SIG-M5 treated with dmso at 0.1 percent for 504 hours (cell line): ENCODE data around the gene HIF1A.
"Not testable (repeated sequence)": the region's sequence is repeated elsewhere in the genome, so short reads cannot be mapped to it uniquely, and the experiment has no call there.

Source experiments
- DNase-seq: peaks from one replicate; lab custom pipeline; 2025; ENCODE audit not compliant: unreplicated experiment; lab: John Stamatoyannopoulos, UW

HIF1A gene

DNA sequence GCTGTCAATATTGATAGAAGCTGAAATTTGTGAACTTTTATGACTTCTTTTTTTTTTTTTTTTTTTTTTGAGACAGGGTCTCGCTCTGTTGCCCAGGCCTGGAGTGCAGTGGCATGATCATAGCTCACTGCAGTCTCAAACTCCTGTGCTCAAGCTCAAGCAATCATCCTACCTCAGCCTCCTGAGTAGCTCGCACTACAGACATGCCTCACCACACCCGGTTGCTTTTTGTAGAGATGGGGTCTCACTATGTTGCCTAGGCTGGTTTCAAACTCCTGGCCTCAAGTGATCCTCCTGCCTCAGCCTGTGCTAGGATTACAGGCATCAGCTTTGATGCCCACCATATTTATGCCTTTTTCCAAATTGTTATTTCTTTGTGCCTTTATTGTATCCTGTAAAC lies 51.0 kb downstream of the HIF1A start:
- not testable (repeated sequence) for DNase-seq

DNA sequence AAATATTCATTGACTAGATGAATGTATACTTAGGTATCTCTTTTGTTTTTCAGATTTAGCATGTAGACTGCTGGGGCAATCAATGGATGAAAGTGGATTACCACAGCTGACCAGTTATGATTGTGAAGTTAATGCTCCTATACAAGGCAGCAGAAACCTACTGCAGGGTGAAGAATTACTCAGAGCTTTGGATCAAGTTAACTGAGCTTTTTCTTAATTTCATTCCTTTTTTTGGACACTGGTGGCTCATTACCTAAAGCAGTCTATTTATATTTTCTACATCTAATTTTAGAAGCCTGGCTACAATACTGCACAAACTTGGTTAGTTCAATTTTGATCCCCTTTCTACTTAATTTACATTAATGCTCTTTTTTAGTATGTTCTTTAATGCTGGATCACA lies 51.6 kb downstream of the HIF1A start:
- no peak for DNase-seq

DNA sequence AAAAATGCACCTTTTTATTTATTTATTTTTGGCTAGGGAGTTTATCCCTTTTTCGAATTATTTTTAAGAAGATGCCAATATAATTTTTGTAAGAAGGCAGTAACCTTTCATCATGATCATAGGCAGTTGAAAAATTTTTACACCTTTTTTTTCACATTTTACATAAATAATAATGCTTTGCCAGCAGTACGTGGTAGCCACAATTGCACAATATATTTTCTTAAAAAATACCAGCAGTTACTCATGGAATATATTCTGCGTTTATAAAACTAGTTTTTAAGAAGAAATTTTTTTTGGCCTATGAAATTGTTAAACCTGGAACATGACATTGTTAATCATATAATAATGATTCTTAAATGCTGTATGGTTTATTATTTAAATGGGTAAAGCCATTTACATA lies 52.0 kb downstream of the HIF1A start:
- DNase-seq = no peak

DNA sequence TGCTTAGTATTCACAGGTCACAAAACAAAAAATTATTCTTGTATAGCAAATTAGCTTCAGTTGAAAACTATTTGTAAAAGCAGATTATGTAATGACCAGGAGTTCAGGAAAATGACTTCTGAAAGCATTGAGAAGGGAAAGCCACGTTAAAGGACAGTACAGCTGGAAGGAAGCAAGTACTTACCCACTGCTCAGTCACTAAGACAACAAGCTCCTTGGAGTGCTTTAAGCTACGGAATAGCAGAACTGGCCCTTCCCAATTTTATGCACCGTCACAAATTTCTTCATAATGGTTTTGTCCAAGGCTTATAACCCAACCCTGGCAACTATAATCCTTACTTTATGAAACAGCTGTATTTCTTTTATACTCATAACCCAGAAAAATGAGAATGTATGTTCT lies 54.0 kb downstream of the HIF1A start:
- peak; percentile 52 for DNase-seq

DNA sequence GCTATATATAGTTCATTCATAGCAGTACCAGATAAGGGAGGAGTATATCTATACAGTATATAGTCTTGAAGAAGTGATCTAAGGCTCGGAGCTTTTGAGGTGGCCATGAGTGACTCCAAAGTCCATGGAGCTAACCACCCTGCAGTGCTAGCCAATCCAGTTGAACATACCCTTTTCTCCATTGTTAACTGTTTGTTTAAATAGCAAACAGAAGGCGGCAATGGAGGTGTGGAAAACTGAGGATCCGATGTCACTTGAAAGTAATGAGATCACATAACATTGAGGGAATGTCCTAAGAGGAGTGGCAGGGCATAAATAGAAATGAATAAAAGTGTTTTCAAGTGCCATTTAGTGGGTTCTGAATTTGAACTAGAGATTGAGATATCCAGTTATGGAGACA lies 54.6 kb downstream of the HIF1A start:
- DNase-seq = no peak

DNA sequence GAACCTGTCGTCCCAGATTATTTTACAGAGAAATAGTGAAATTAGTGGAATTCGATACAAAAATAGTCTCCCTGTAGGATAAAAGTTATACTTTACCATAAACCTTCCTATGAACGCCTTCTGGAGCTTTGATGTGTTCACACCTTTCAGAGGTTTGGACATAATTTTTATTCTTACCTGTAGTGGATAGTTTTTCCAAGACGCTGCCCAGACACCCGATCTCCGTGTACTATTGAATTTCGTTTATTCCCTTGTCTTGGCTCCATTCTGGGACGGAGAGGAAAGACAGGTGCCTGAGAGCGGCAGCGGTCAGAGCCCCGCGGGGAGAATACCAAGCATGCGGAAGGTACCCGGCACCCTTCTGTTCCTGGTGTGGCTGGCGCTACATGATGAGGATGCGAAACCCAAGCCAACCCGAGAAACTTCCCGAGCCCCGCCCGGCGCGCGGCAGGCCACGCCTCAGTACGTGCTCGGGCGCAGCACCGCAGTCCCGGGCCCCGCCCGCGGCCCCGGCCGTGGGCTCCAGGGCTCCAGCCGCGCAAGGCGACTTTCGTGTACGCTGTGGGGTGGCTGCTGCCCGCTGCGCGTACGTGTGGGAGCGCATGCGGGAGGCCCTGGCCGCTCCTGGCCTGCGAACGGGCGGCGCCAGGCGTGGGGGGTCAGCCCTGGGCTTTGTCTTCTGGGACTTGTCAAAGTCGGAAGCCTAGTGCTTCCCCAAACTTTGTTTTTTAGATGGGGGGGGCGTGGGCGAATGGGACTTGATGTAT lies 55.6 kb downstream of the HIF1A start:
- peak; percentile 92 for DNase-seq

DNA sequence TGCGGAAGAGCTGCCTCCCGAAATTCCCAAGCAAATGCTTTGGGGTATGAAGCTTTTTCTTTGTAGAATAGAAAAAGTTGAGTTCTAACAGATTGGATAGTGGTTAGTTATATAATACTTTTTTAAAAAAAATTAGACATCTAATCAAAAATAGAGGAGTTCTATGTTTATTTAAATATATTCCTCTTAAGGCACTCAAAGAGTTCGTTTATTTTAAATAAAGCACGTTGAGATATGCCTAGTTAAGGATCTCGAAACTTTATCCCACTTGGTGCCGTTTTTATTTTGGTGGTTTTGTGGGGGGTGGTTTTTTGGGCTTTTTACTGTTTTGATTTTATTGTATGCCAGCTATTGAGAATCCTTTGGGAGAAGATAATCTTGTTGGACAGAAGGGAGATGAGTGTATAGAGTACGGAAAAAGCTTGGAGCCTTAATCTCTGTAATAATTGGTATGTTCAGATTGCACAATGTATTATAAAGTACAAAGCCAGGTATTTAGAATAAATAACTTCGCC lies 56.2 kb downstream of the HIF1A start:
- no peak for DNase-seq

DNA sequence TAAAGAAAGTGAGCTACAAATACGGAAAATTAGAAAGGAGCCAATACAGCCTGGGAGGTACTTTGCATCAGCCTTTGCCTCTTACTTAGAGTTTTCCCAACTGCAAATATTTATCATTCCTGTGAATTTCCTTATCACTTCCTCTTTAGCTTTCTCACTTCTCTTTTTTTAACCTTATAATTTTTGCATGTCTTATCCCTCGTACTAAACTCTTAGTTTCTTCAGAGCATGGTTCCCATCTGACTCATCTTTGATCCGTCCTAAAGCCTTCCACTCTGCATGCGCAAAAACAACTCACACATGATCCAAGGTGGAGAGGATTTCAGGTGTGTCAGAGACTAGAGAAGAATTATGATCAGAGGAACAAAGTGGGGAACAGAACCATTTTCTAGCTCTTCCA lies 57.3 kb downstream of the HIF1A start:
- peak; percentile 84 for DNase-seq

DNA sequence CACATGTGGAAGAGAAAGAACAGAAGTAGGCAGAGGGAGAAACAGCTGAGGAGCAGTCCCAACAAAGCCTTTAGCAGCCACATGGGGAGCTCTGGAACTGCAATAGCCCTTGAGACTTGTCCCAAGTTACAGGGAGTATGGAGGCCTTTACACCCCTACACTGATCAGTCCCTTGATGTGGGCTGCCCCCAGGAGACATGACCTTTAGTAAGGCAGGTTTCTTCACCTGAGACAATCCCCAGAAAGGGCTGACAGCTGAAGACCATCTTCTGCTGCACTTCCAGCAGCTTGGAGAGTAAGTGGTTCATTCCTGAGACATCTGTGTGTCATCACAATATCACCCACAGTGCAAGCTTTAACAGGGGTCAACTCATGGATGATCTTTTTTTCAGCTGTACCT lies 58.3 kb downstream of the HIF1A start:
- peak; percentile 26 for DNase-seq

DNA sequence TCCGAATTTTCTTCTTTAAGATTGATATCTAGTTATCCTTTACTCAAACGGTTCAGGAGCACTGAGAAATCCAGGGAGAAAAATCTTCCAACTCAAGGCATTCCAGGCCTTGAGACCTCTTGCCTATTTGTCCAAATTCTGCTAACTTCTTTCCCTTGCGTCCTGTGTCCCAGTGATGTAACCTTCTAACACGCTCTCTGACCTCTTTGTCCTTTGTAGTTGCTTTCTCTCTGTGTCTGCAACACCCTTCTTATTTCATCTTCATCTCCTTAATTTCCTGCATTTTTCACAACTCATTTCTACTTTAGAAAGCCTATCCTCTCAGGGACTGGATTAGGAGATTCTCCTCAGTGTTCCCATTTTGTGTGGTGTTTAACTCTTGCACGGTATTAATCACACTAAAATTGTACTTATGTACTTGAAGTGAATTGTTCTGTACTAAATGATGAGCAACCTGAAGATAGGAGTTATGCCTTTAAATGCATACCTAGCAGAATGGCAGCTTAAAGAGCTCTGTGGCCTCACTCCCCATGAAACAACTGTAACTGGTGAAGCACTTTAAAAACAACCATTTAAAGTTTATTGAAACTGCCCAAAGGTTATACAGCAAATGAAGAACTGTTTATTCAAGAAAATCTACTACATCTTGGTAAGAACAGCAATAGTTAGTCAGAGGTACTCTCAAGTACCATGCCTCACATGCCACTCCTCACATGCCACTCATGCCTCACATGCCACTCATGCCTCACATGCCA lies 59.5 kb downstream of the HIF1A start:
- no peak for DNase-seq

DNA sequence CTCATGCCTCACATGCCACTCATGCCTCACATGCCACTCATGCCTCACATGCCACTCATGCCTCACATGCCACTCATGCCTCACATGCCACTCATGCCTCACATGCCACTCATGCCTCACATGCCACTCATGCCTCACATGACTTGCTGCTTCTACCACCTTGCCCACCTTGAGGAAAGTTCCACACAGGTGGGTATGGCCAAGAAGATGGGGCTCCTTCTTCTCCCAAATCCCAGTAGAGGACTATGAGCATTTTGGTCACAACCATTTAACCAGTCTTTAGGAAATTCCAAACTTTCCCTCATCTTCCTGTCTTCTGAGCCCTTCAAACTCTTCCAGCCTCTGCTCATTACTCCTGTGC lies 60.0 kb downstream of the HIF1A start:
- not testable (repeated sequence) for DNase-seq

DNA sequence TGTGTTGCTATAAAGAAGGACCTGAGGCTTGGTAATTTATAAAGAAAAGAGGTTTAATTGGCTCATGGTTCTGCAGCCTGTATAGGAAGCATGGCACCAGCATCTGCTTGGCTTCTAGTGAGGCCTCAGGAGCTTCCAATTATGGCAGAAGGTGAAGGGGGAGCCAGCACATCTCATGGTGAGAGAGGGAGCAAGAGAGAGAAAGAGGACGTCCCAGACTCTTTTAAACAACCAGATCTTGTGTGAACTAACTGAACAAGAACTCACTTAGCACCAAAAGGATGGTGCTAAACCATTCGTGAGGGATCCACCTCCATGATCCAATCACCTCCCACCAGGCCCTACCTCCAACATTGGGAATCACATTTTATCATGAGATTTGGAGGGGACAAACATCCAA lies 60.8 kb downstream of the HIF1A start:
- no peak for DNase-seq

DNA sequence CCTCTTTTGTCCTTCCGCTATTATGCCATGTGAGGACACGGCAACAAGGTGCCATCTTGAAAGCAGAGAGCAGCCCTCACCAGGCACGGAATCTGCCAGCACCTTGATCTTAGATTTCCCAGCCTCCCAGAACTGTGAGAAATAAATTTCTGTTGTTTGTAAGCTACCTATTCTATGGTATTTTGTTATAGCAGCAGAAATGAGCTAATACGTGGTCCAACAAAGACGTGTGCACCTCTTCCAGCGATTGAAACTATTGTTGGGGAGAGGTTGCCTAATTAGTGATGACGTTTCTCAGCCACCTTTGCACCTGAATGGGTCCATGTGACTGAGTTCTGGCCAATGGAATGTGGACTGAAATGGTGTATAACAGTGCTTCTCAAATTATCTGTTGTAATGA lies 64.6 kb downstream of the HIF1A start:
- DNase-seq = no peak

DNA sequence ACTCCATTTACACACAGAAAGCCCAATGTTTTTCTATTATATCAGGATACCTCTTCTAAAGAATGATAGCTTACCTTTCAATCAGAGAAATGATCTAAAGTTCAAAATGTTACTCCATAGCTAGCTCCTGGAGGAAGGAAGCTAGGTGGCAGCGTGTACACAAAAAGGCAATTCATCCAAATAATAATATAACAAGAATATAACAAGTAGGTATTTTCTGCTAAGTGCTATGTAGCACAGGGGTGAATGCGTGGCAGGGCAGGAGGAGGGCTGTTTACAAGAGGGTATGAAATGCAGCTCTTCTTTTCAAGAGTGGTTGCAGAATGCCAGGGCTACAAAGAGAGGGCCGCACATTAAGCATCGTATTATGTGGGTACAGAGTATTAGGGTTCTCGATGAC lies 66.2 kb downstream of the HIF1A start:
- no peak for DNase-seq

DNA sequence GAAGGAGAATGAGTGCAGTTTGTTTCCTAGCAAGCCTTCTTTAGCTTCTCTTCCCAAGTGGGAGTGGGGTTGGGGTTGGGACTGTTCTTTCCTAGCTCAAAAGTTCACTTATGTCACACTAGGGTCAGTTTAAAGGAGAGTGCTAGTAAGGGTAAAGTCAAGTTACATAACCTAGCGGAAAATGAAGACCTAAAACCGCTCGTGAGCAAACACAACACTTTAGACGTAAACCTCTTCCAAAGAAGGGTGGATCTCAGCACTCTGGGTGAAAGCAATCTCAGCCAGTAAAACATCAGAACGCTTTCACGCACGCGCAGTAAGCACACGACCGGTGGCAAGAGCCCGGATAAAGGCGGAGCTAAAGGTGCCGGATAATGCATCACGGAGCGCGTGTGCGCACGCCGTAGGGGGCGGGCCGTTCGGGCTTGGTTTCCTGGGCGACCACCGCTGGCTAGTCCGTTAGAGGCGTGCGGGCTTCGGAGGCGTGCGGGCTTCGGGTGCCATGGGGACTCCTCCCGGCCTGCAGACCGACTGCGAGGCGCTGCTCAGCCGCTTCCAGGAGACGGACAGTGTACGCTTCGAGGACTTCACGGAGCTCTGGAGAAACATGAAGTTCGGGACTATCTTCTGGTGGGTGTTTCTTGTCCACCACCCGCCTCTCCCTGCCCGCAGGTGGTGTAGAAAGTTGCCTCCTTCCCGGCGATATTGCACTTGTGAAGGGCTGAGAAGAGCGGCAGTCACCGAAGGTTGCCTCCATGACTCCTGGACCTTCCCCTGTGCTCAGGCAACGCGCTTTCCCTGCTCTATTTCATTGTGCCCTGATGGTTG lies 66.9 kb downstream of the HIF1A start, which contains the start of gene SNAPC1:
TSS of gene SNAPC1 (plus strand) at position 462 of the 828 bp plus-strand sequence. CDS start at position 503, 41 bp downstream.
- DNase-seq = peak; percentile 96

DNA sequence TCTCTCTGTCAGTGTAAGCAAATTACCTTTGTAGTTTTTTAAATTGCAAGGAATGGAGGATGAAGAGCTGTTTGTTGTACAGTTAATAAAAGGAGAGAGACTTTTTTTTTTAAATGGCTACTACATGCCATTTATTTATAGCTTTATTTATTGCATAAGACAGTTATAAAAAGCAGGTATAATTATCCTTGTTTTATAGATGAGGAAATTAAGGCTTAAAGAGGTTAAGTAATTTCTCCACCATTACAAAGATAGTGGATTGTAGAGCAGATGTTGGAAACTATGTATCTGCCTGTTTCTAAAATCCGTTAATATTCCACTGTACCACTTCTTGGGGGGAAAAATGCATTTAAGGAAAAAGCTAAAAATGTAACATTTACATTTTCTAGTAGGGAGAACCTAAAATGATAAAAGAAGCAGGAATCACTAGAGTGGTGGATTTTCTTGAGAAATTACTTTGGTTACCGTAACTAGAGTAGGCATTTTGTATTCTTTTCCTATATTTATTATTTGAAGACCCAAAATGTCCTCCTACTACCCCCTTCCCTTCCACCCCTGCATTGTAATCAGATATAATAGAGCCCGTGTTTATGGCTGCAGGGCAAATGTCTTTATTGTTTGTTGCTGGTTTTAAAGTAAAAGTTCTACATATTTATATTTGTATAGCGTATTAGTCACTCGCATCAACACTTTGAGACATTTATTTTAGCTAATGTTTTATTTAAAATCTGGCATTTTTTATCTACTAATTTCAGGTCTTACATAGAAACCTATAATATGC lies 69.2 kb downstream of the HIF1A start:
- DNase-seq = no peak

DNA sequence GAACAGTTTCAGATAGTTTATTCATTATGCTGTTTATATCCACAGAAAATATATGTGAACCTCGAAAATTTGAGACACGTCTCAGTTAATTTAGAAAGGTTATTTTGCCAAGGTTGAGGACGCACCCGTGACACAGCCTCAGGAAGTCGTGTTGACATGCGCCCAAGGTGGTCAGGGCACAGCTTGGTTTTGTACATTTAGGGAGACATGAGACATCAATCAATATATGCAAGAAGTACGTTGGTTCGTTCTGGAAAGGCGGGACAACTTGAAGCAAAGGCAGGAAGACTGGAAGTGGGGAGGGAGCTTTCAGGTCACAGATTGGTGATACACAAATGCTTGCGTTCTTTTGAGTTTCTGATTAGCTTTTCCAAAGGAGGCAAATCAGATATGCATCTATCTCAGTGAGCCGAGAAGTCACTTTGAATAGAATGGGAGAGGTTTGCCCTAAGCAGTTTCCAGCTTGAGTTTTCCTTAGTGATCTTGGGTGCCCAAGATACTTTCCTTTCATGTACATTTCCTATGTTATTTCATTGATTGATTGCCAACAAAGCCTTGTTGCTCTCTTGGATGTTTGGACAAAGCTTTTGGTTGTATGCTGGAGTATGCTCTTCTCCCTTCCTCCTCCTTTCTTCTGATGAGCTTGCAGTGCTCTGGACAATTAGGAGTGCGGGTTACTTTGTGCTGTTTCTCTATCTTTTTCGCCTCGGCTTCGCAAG lies 70.1 kb downstream of the HIF1A start:
- no peak for DNase-seq

DNA sequence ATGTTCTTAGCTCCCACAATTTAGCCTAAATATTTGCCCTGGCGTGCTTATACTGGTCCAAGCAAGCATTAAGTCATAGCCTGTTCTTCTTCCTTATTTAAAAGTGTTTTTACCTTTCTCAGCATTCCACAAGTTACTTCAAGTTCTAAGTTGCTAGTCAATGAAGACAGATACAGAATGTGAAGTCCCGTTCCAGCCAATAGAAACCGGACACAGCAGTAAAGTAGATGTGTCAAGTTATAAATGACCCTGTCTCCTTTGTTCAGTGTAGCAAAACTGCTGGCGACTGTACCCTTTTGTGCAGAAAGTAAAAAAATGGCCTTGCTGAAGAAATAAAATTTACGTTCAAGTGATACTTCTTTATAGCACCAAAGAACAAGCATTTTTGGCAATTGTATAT lies 70.8 kb downstream of the HIF1A start:
- DNase-seq = no peak

DNA sequence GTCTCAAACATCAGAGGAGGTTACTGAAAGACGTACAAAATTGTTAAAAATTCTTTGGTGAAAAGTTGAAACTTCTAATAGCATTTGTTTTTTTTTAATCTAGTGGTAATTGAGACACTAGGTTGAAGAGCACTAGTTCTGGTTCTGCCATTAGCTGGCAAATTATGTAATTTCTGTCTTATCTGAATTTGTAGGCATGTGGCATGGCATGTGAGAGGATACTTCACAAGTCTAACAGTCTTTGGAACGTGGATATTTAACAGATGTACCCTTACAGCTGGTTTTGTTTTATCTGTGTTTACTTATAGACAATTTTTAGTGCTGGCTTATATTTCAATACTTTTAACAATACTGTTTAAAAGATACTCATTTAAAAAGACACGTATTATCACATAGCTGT lies 72.9 kb downstream of the HIF1A start:
- DNase-seq = no peak

DNA sequence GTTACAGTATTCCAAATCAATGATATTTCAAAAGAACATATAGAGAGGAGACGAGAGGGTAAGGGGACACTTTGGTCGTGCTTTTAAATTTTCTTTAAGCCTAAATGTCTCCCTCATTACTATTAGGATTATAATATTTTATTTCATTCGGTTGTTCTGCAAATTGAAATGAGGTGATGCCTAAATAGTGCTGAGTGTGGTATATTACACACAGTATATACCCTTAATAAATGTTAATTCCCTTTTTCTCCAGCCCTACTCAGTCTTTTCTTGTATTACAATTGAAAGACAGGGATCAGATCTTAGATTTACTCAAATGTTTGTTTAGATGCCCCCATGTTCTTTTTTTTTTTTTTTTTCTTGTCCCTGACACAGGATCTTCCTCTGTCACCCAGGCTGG lies 74.6 kb downstream of the HIF1A start:
- no peak for DNase-seq
